HEK293 (cell line): ENCODE data around the gene LSM5.

Experiments used
- CTCF ChIA-PET: fragments of 350-600 bp; formaldehyde crosslinking; extraction: SDS; loops from one replicate; lab custom pipeline; 2021; ENCODE audit warnings: antibody characterized with exemption; lab: Yijun Ruan, JAX
- POLR2A ChIA-PET: fragments of 300-600 bp; formaldehyde crosslinking; extraction: SDS; loops from one replicate; lab custom pipeline; 2020; ENCODE audit warnings: antibody characterized with exemption, inconsistent platforms; lab: Yijun Ruan, JAX
- H3K27ac ChIP-seq: fragments of 200-500 bp; sonication (Bioruptor generic); 2 replicates; pipeline ENCODE4 v1.5.1; 2014; ENCODE audit warnings: low read depth, low read length, control low read depth, inconsistent platforms; ENCODE audit errors: extremely low read depth
- H3K36me3 ChIP-seq, 2 experiments: fragments of 200-500 bp in 1 of 2; sonication (Bioruptor generic) in 1 of 2; 1 replicate in 1 of 2; 2 replicates in 1 of 2; pipeline ENCODE4 v1.5.1; 2014 to 2017; ENCODE audit warnings: inconsistent platforms in 2 of 2, low read length in 2 of 2; ENCODE audit not compliant: control insufficient read depth in 2 of 2, insufficient read depth in 1 of 2
- H3K4me1 ChIP-seq: fragments of 200-500 bp; sonication (Bioruptor generic); 2 replicates; pipeline ENCODE4 v1.5.1; 2014; ENCODE audit warnings: mild to moderate bottlenecking, low read length, inconsistent platforms; ENCODE audit not compliant: control insufficient read depth, insufficient read depth
- H3K4me3 ChIP-seq: 2 replicates; pipeline ENCODE4 v1.5.1; 2011; ENCODE audit warnings: low read depth, mild to moderate bottlenecking, control low read depth, low read length, moderate library complexity
- H3K9me3 ChIP-seq: fragments of 200-500 bp; sonication (Bioruptor generic); 2 replicates; pipeline ENCODE4 v1.5.1; 2014; ENCODE audit warnings: low read depth, low read length, inconsistent platforms; ENCODE audit not compliant: control insufficient read depth, insufficient read depth
- MZF1 ChIP-seq: fragments of 450-650 bp; formaldehyde crosslinking; IDR thresholded peaks from 2 replicates; pipeline ENCODE4 v1.5.1; 2017; ENCODE audit warnings: missing biosample characterization, missing genetic modification characterization, borderline replicate concordance
- PRDM4 ChIP-seq: fragments of 450-650 bp; formaldehyde crosslinking; IDR thresholded peaks from 2 replicates; pipeline ENCODE4 v1.5.1; 2017; ENCODE audit warnings: missing biosample characterization, missing genetic modification characterization
- SETDB1 ChIP-seq: IDR thresholded peaks from one replicate; pipeline ENCODE4 v1.6.1; 2017; ENCODE audit warnings: mild to moderate bottlenecking, low read length, moderate library complexity, mixed read lengths; ENCODE audit not compliant: insufficient read length
- SP7 ChIP-seq: fragments of 450-650 bp; formaldehyde crosslinking; IDR thresholded peaks from 2 replicates; pipeline ENCODE4 v1.5.1; 2016; ENCODE audit warnings: missing biosample characterization, missing genetic modification characterization
- TRIM28 ChIP-seq: IDR thresholded peaks from 2 replicates; pipeline ENCODE4 v1.6.1; 2011; ENCODE audit warnings: low read length, control low read depth, borderline replicate concordance
- YY1 ChIP-seq: fragments of 450-650 bp; formaldehyde crosslinking; IDR thresholded peaks from 2 replicates; pipeline ENCODE4 v1.5.1; 2018; ENCODE audit warnings: missing biosample characterization, missing genetic modification characterization
- YY2 ChIP-seq: fragments of 450-650 bp; formaldehyde crosslinking; IDR thresholded peaks from 2 replicates; pipeline ENCODE4 v1.5.1; 2016; ENCODE audit warnings: missing biosample characterization, missing genetic modification characterization
- ZBTB1 ChIP-seq: fragments of 450-650 bp; formaldehyde crosslinking; IDR thresholded peaks from 2 replicates; pipeline ENCODE4 v1.5.1; 2016; ENCODE audit warnings: missing biosample characterization, missing genetic modification characterization
- ZNF138 ChIP-seq: fragments of 450-650 bp; formaldehyde crosslinking; IDR thresholded peaks from 2 replicates; pipeline ENCODE4 v1.5.1; 2016; ENCODE audit warnings: missing biosample characterization, missing genetic modification characterization, borderline replicate concordance
- ZNF184 ChIP-seq: fragments of 450-650 bp; IDR thresholded peaks from 2 replicates; pipeline ENCODE4 v1.5.1; 2018; ENCODE audit warnings: missing biosample characterization, mild to moderate bottlenecking, missing genetic modification characterization
- ZNF214 ChIP-seq: fragments of 450-650 bp; formaldehyde crosslinking; IDR thresholded peaks from 2 replicates; pipeline ENCODE4 v1.5.1; 2017; ENCODE audit warnings: missing biosample characterization, mild to moderate bottlenecking, missing genetic modification characterization, borderline replicate concordance
- ZNF248 ChIP-seq: fragments of 450-650 bp; formaldehyde crosslinking; IDR thresholded peaks from 2 replicates; pipeline ENCODE4 v1.5.1; 2017; ENCODE audit warnings: missing biosample characterization, missing genetic modification characterization
- ZNF366 ChIP-seq: fragments of 450-650 bp; formaldehyde crosslinking; conservative IDR thresholded peaks from 2 replicates; pipeline ENCODE4 v1.5.1; 2016; ENCODE audit warnings: missing biosample characterization, missing genetic modification characterization
- ZNF426 ChIP-seq: fragments of 450-650 bp; formaldehyde crosslinking; IDR thresholded peaks from 2 replicates; pipeline ENCODE4 v1.5.1; 2017; ENCODE audit warnings: missing biosample characterization, missing genetic modification characterization, mild to moderate bottlenecking, inconsistent platforms, moderate library complexity
- ZNF510 ChIP-seq: fragments of 450-650 bp; formaldehyde crosslinking; IDR thresholded peaks from 2 replicates; pipeline ENCODE4 v1.5.1; 2018; ENCODE audit warnings: mild to moderate bottlenecking, missing genetic modification characterization, missing biosample characterization; ENCODE audit not compliant: insufficient replicate concordance
- ZNF518A ChIP-seq: fragments of 450-650 bp; formaldehyde crosslinking; conservative IDR thresholded peaks from 2 replicates; pipeline ENCODE4 v1.5.1; 2016; ENCODE audit warnings: low read depth, missing biosample characterization, missing genetic modification characterization
- ZNF549 ChIP-seq: fragments of 450-650 bp; IDR thresholded peaks from 2 replicates; pipeline ENCODE4 v1.5.1; 2018; ENCODE audit warnings: missing biosample characterization, missing genetic modification characterization, mild to moderate bottlenecking, inconsistent platforms, moderate library complexity
- ZNF558 ChIP-seq: fragments of 450-650 bp; formaldehyde crosslinking; IDR thresholded peaks from 2 replicates; pipeline ENCODE4 v1.5.1; 2016; ENCODE audit warnings: missing biosample characterization, missing genetic modification characterization
- ZNF561 ChIP-seq: fragments of 450-650 bp; IDR thresholded peaks from 2 replicates; pipeline ENCODE4 v1.5.1; 2018; ENCODE audit warnings: missing biosample characterization, missing genetic modification characterization, borderline replicate concordance
- ZNF626 ChIP-seq: fragments of 450-650 bp; sonication (Bioruptor Pico); formaldehyde crosslinking; IDR thresholded peaks from 2 replicates; pipeline ENCODE4 v1.5.1; 2018; ENCODE audit warnings: missing biosample characterization, missing genetic modification characterization, inconsistent platforms
- ZNF629 ChIP-seq: fragments of 450-650 bp; formaldehyde crosslinking; IDR thresholded peaks from 2 replicates; pipeline ENCODE4 v1.5.1; 2017; ENCODE audit warnings: missing biosample characterization, missing genetic modification characterization
- ZNF670 ChIP-seq: fragments of 450-650 bp; formaldehyde crosslinking; IDR thresholded peaks from 2 replicates; pipeline ENCODE4 v1.5.1; 2016; ENCODE audit warnings: missing biosample characterization, missing genetic modification characterization, low read depth
- ZNF768 ChIP-seq: fragments of 450-650 bp; formaldehyde crosslinking; IDR thresholded peaks from 2 replicates; pipeline ENCODE4 v1.5.1; 2018; ENCODE audit warnings: missing biosample characterization, mild to moderate bottlenecking, missing genetic modification characterization
- ZSCAN23 ChIP-seq: fragments of 450-650 bp; formaldehyde crosslinking; IDR thresholded peaks from 2 replicates; pipeline ENCODE4 v1.5.1; 2016; ENCODE audit warnings: missing biosample characterization, missing genetic modification characterization

Gene LSM5

GRCh38 chr7:32518534-32519140 lies 28.5 kb upstream of the LSM5 start:
- H3K36me3 ChIP-seq = no peaks in the 10 kb centered on the region
- TF ChIP-seq ZNF510 (tag by site-specific recombination) (peak; percentile 54), ZNF670 (tag by site-specific recombination) (no peak), ZNF558 (peak; percentile 61), ZNF366 (tag by site-specific recombination) (no peak), ZNF768 (tag by site-specific recombination) (no peak), ZSCAN23 (no peak), ZNF626 (tag by site-specific recombination) (0 out of 2 replicates have a peak, but pooled peaks have one; percentile 36), ZNF138 (no peak), ZNF184 (0 out of 2 replicates have a peak, but pooled peaks have one; percentile 58), ZNF549 (tag by site-specific recombination) (peak; percentile 74), TRIM28 (peak; percentile 90), PRDM4 (no peak), ZNF248 (tag by site-specific recombination) (no peak), MZF1 (tag by site-specific recombination) (0 out of 2 replicates have a peak, but pooled peaks have one; percentile 27), ZNF214 (no peak), ZNF426 (tag by site-specific recombination) (no peak), ZBTB1 (tag by site-specific recombination) (no peak), ZNF518A (tag by site-specific recombination) (peak; percentile 47; the same call in 1 of the 2 replicates), ZNF561 (tag by site-specific recombination) (no peak), SP7 (no peak), ZNF629 (peak; percentile 11; the same call in 1 of the 2 replicates), SETDB1 (peak; percentile 99), YY2 (tag by site-specific recombination) (no peak), YY1 (tag by site-specific recombination) (no peak)

More at GRCh38 chr7:32518534-32519140, 28.5 kb upstream of the LSM5 start:
- POLR2A ChIA-PET = no interaction called here
- no peak overlapping the region for H3K27ac ChIP-seq
- CTCF ChIA-PET = no interaction called here
- H3K9me3 ChIP-seq = no peaks in the 10 kb centered on the region
- no peaks in the 10 kb centered on the region for H3K4me1 ChIP-seq
- no peak overlapping the region for H3K4me3 ChIP-seq
